NOMO-1 treated with dmso at 0.1 percent for 144 hours (cell line): Measurements from ENCODE around the gene DPP6.

Source experiments
- DNase-seq: peaks from one replicate; lab custom pipeline; 2025; ENCODE audit not compliant: unreplicated experiment; lab: John Stamatoyannopoulos, UW

Gene DPP6

GRCh38 chr7:154867068-154867467, 814.9 kb downstream of the DPP6 start:
- no peak for DNase-seq

DNA sequence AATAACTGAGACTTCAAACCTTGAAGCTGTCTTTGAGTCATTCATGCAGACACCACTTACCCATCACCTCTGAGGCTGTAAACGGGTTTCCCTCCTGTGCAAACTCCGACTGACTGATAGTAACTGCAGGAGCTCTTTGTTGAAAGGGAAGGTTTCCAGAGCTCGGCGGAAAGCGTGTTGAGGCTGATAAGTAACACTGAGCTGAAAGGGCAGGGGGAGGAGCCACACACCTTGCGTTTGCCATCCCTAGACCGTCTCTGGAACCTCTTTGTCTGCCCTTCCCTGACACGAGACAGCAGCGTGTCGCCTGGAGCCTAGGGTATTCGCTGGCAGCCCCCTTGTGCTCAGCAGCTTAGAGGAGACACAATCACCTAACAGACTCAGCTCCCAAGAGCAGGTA, 816.7 kb downstream of the DPP6 start:
- no peak for DNase-seq

- DNase-seq, result no peak
These were observed 817.2 kb downstream of the DPP6 start for GRCh38 chr7:154869436-154869835.

GRCh38 chr7:154871507-154871906, 819.3 kb downstream of the DPP6 start:
- DNase-seq, result no peak

DNA sequence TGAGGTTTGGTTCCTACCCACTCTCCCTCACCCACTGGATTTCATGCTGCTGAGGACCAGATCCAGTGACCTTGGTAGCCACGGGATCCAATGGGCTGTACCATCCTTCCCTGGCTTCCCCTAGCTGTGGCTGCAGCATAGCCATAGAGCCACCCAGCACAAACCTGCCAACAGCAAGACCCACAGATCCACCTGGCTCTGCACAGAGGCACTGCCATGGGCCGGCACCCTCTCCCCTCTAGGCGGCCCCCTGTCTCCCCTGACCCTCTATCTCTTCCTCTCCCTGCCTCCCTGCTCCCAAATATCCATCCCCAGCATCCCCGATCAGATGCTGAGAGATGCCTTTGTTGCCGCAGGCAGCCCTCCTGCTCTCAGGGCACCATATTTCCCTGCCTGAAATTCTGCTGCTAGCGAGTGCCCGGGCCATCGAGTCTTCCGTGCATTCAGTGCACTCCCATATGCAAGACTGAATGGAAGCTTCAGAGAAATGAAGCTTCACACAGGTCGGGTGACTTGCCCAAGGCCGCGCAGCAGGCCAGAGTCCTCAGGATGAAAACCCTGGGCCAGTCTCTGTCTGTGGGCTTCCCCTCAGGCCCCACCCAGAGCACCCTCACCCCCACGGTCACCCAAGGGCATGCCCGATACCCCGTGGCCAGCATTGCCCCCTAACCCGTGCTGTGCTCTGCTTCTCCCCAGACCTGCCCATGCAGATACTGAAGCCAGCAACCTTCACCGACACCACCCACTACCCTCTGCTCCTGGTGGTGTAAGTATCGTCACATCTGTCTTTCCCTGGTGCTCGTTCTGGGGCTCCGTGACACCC, 819.9 kb downstream of the DPP6 start:
- DNase-seq, result no peak

DNA sequence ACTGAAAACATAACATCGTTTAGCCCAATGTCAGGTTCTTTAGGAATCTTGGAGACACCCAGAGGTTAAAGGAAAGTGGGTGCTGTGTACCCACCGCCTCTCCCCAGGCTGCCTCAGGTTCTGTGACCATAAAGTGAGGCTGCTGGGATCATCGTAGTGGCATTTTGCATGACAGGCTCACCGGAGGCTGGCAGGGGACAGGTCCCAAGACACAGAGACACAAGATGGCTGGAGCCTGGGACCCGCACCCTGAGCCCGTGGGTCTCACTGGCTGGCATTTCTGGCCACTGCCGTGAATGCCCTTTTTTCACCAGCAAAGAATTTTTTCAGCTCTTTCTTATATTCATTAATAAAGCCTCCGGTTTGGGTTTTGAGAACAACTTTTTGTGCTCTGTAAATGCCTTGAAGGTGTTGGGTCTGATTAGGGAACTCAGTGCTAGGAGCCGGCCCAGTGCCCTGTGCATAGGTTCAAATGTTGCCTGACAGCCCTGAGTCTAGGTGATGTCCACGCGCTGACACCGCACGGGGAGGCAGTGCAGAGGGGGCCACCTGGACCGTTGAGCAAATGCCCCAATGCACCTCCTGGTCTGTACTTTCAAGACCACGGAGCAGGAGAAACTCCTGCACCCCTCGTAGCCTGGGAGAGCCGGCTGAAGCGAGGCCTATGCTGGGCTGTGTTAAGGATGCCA, 820.8 kb downstream of the DPP6 start:
- DNase-seq, result no peak

- no peak for DNase-seq
These were observed 821.4 kb downstream of the DPP6 start for GRCh38 chr7:154873500-154874121.

DNA sequence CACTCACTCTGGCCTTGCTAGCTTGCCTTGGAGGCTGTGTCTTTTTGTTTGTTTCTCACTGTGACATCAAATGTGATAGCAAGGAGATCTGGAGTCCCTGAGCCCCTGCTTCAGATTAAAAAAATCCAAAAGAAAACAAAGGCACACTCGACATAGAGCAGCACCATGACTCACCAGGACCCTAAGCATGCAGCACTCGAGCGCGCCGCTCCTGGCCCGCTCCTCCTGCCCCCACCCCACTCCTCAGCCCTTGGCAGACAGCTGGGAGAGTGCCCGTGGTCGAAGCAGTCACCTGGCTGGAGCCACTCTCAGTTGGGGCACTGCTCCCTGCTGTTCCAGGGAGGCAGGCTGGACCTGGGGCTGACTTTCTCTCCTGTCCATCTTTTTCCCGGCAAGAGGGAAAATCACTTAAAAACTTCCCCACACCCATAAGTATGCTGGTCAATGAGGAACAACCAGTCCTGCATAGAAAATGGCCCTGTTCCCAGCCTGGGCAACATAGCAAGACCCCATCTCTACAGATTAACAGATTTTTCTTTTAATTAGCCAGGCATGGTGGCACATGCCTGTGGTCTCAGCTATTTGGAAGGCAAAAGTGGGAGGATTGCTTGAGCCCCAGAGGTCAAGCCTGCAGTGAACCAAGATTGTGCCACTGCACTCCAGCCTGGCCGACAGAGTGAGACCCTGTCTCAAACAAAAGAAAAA, 822.4 kb downstream of the DPP6 start:
- no peak for DNase-seq

DNA sequence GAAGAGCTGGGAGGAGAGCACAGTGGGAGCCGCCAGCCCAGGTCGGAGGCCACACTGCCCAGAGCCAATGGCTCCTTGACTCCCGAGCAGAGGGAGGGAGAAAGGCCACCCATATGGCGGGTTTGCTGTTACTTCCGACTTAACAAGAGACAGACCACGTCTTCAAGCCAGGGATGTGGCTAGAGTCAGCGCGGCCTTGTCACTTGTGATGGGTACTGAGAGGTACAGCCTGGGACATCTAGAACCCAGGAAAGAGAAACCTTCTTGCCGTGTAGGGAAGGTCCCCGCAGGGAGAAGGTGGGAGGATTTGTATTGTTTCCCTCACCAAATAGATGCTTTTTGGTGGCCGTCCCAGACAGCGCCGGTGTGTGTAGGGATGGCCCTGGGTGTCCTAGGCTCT, 823.1 kb downstream of the DPP6 start:
- DNase-seq, result no peak

DNA sequence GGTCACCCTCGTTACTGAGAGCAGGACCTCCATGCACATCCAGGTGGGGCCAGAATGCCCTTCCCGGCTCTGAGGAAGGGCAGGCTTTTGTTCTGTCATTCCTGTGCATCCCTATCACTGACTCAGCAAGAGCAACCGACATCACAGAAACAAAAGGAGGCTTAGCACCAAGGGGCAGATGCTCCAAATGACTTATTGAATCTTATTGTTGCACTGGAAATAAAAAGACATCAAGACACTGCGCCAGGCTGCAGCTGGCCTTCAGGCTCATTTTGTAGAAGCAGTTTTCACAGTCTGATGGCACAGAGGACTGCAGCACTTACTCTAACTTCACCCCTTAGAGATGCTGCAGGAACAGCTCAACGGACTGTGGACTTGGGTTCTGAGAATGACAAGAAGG, 824.3 kb downstream of the DPP6 start:
- DNase-seq, result no peak

DNA sequence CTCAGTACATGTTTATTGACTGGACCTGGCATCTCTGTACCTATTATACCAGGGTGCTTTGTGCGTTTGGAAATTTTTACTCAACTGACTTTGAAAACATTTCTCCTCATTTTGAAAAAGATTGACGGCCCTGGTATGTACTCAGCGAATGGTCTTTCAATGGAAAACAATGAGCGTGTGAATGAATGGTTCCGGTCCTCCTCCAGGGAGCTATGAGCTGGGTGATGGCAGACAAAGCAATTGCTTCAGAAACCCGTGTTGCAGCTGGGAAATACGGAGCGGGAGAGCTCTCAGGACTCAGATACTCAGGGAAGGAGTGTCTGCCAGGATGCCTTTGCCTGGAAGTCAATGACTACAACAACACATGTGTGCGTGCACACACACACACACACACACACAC, 824.8 kb downstream of the DPP6 start:
- no peak for DNase-seq

DNA sequence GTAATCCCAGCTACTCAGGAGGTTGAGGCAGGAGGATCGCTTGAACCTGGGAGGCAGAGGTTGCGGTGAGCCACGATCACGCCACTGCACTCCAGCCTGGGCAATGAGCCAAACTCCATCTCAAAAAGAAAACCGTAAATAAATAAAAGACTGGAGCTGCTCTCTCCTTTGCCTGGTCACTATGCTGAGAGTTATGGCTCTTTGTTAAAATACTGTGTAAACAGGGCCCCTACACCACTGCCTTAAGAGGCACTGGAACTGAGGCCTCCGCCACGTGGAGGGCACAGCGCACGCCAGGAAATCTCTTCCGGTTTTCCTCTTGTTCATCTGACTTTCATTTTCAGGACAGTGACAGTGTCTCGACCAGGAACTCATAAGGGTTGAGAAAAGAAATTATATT, 827.4 kb downstream of the DPP6 start:
- no peak for DNase-seq

- DNase-seq, result no peak
These were observed 828.3 kb downstream of the DPP6 start for GRCh38 chr7:154880513-154880912.

DNA sequence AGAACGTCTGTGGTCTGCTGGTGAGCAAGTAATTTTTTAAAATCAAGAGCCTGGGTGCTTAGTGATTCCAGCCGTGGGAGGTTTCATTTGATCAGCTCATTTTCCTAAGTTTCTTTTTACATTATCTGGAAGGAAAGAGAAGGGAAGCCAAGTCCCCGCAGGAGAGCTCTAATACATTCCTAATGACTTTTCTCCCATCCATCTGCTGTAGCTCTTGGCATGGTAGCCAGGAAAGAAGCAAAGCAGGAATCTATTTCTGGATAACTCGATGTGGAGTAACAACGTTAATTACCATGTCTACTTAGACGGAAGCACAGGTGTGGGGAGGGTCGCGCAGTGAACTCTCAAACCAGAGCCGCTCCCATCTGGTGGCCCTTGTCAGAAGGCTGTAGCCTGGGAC, 828.8 kb downstream of the DPP6 start:
- DNase-seq, result no peak

DNA sequence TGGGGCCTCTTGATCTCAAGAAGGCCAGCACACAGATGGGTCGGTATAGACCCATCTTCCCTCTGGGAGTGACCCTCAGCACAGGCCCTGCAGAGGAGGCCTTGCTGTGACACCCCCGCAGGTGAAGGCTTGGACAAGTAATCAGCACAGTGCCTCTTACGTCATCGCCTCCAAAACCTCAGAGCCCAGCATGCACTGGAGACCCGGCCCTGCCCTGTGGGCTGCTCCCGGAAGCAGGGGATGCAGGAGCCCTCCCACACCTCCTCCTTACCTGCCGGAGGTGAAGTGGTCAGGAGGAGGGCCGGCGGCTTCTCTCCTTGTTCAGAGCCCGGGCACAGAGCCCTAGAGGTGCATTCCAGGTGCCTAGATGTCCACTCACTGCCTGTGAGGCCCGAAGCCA, 829.3 kb downstream of the DPP6 start:
- no peak for DNase-seq

DNA sequence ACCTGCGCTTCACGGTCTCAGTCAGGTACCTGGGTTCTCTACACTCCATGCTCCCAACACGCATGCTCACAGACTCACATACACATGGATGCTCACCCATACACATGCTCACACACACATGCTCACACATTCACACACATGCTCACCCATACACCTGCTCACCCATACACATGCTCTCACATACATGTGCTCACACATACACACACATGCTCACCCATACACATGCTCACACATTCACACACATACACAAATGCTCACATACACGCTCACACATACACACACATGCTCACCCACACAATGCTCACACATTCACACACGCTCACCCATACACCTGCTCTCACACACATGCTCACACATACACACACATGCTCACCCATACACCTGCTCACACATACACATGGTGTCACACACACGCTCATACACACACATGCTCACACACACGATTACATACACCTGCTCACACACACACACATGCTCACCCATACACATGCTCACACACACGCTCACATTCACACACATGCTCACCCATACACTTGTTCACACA, 830.8 kb downstream of the DPP6 start:
- no peak for DNase-seq

GRCh38 chr7:154884348-154884920, 832.2 kb downstream of the DPP6 start:
- no peak for DNase-seq

DNA sequence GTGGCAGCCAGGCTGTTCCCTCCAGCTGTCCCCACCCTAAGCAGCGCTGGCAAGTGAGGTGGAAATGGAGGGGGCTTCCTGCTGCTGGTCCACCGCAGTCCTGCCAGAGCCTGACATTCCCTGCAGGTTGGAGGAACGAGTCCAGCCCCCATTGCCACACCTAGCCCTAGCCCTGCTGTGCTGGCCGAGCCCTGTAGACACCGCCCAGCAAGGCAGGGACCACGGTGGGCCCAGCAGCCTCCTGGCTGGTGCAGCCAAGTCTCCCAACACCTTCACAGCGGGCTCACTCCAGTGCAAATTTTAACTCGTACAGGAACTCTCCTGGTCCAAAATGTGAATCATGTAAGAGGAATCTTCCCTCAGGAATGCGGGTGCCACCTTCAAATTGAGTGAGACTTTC, 834.4 kb downstream of the DPP6 start:
- no peak for DNase-seq

DNA sequence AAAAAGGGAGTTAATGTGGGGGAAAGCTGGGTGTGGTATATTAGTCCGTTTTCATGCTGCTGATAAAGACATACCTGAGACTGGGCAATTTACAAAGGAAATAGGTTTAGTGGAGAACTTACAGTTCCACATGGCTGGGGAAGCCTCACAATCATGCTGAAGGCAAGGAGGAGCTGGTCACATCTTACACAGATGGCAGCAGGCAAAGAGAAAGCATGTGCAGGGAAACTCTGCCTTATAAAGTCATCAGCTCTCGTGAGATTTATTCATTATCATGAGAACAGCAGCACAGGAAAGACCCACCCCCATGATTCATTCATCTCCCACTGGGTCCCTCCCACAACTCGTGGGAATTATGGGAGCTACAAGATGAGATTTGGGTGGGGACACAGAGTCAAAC, 836.5 kb downstream of the DPP6 start:
- DNase-seq, result no peak

GRCh38 chr7:154892459-154892858, 840.3 kb downstream of the DPP6 start:
- no peak for DNase-seq

GRCh38 chr7:154896076-154896475, 843.9 kb downstream of the DPP6 start:
- no peak for DNase-seq
